ENCODE results near the gene CDKAL1.
A peak's percentile ranks its signal among the peaks of the same experiment; 100 is the strongest.
"Not testable (repeated sequence)": the region's sequence is repeated elsewhere in the genome, so short reads cannot be mapped to it uniquely, and the experiment has no call there.

CDKAL1 gene

DNA sequence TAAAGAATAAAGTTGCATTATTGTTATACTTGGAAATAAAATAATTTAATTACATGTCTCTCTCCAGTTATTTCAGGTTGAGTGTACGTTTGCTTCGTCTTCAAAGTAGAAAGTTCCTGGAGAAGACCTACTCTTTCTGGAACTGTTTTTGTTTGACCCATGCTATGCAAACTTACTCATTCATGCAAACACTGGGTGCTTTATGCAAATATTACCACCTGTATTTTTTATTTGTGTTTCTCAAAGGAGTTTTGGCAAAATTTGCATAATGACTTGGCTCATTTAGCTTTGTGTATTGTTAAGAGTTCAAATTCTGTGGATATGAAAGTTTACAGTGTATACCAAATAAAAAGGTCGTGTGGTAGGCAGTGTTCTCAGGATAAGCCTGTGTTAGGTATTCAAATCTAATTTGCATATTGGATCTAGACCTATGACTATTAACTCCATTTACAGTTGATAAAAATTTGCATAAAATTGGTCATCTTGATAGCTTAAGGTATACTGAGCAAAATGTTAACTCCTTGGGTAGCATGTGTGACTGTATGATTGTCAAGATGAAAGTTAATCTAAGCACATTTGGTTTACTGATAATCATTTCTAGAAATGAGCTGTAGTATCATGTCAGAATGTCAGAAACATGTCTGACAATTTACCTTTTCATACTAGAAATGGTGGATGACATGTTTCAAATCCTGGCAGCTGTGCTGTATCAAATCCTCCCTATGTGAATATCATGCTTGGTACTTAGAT lies 65.2 kb downstream of the CDKAL1 start:
- no peak for DNase-seq

DNA sequence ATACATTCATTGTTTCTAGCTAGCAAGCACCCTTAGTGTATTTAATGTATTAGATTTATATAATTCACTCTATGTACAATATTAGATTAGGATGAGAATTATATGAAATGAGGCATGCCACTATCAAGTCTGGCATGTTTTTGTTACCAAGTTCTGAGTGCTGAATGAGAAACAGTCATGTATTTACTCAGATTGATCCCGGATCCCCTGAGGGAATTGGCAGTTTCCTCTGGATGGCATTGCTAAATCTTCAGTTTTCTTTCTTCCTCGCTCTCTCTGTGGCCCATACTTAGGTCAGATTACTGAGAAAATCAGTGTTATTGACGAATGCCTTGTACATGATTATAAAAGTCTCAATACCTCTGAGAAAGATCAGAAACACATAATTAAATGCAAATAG lies 66.6 kb downstream of the CDKAL1 start:
- no peak for DNase-seq

DNA sequence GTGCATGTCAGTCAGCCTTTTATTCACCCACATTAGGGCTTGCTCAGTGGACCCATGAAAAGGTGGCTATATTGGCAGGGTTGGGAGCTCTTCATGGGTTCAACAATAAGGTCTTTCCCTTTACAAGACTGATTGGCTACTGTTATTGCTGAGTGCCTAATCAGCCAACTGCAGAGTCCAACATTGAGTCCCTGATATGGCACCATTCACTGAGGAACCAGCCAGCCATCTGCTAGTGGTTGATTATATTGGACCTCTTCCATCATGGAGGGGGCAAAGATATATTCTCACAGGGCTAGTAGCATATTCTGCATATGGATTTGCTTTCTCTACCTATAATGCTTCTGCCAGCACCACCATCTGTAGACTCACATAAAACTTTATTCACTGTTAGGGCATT lies 69.9 kb downstream of the CDKAL1 start:
- no peak for DNase-seq

DNA sequence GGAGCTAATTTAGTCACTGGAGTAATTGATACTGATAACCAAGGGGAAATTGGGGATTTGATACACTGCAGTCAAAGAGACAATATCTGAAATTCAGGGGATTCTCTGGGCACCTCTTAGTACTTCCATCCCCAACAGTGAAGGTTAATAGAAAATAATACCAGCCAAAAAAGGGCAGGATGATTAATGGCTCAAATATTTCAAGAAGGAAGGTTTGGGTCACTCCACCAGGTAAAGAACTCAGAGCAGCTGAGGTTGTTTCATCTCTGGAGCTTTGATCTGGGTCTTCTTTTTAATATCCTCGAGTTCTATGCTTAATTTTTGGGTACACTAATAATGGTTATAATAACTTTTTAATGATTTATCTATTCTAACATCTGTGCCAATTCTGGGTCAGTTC lies 70.8 kb downstream of the CDKAL1 start:
- no peak for DNase-seq

GRCh38 chr6:20605581-20605980 lies 71.3 kb downstream of the CDKAL1 start:
- DNase-seq: peak; percentile 8

GRCh38 chr6:20606831-20607230 lies 72.6 kb downstream of the CDKAL1 start:
- no peak for DNase-seq

- DNase-seq: no peak
Observed at GRCh38 chr6:20608356-20608755, 74.1 kb downstream of the CDKAL1 start.

DNA sequence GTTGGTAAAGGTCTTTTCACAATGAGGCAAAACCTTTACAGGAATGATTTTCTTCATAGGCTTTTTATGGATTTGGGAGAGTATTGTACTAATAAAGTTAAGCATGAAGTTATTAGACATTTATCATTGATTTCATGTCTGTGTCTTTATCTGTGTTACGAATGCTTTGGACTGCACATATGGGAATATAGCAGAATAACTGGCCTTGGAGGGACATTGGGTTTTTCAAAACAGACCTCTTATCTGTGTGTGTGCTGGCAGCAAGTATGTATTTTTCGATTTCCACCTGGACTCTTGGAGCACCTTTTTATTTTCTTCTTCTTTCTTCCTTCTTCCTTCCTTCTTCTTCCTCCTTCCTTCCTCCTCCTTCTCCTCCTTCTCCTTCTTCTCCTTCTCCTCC lies 74.6 kb downstream of the CDKAL1 start:
- no peak for DNase-seq

- not testable (repeated sequence) for DNase-seq
Observed at GRCh38 chr6:20609924-20610323, 75.7 kb downstream of the CDKAL1 start.

- DNase-seq: peak; percentile 45
Observed at GRCh38 chr6:20610636-20611370, 76.5 kb downstream of the CDKAL1 start.

DNA sequence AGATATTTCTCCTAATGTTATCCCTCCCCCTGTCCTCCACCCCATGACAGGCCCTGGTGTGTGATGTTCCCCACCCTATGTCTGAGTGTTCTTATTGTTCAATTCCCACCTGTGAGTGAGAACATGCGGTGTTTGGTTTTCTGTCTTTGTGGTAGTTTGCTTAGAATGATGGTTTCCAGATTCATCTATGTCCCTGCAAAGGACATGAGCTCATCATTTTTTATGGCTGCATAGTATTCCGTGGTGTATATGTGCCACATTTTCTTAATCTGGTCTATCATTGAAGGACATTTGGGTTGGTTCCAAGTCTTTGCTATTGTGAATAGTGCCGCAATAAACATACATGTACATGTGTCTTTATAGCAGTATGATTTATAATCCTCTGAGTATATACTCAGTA lies 83.3 kb downstream of the CDKAL1 start:
- not testable (repeated sequence) for DNase-seq

DNA sequence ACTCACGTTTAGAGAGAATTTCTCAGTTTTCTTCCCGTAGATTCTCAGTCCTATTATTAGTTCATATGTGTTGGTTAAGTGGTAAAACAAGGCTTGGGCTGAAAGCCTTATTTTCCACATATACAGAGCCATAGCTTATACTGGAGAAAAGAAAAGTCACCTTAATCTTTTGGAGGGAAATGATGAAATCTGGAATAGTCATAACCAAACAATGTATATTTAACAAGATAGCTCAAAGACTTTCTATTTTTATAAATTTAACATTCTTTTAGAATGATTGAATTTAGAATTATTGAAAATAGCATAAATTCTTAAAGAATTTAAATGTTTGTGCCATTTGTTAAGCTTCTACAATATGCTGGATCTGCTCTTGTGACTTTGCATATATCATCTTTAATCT lies 85.8 kb downstream of the CDKAL1 start:
- DNase-seq: peak; percentile 75

GRCh38 chr6:20623761-20624160 lies 89.5 kb downstream of the CDKAL1 start:
- no peak for DNase-seq

- no peak for DNase-seq
Observed at GRCh38 chr6:20626165-20626564, 91.9 kb downstream of the CDKAL1 start.

GRCh38 chr6:20629509-20629908 lies 95.3 kb downstream of the CDKAL1 start:
- DNase-seq: no peak

- no peak for DNase-seq
Observed at GRCh38 chr6:20630136-20630535, 95.9 kb downstream of the CDKAL1 start.

DNA sequence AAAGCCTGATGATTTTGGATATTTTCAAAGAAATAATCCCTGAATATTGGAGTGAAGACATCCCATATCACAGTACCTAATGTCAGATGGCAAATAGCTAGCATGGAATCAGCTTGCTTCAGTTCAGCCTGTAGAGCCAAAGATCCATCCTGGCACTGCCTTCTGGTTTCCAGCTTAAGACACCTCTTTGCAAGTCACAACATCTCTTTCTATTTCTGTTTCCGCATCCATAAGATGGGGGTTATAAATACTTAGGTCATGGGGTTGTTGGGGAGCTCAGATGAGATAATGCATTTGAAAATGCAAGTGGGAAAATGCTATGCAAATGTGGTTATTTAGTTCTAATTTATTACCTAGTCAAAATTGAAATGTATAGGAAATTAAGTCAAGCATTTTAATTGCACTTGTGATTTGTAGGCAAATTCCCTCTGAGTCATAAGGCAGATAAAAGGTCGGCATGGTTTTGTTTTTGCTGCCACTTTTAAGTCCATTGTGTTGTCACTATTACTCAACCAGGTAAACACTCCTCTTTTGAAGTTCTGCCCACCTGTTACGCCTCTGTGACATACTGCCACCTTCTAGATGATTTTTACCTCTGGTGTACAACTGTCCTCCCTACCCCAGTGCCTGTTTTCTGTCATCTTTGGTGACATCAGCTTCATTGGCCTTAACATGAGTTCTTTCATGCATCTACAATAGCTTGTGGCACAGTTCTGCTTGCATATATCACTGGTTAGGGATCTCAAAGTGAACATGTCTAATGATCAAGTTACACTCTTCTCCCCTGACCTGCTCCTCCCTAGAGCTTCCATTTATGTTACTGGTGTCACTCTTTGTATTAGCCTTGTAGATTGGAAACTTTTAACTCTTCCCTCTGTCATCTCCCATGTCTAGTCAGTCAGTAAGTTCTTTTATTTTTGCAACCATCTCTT lies 96.6 kb downstream of the CDKAL1 start:
- DNase-seq: no peak

DNA sequence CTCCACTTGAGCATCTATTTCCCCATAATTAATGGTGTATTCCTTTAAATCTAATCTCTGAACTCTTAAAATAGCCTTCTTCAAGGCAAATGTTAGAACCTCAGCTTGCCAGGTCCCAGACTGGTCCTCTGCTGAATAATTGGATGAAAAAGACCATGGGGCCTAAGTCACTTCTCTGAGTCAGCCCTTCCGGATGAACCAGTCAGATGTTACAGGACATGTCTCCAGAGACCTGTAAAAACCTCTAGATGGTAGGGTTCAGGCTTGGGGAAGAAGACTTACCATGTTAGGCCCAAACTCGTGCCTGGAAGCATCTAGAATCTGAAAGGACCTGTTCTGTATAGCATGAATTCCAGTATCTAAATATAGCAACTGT lies 97.3 kb downstream of the CDKAL1 start:
- DNase-seq: peak; percentile 30

GRCh38 chr6:20632696-20633095 lies 98.4 kb downstream of the CDKAL1 start:
- DNase-seq: no peak

DNA sequence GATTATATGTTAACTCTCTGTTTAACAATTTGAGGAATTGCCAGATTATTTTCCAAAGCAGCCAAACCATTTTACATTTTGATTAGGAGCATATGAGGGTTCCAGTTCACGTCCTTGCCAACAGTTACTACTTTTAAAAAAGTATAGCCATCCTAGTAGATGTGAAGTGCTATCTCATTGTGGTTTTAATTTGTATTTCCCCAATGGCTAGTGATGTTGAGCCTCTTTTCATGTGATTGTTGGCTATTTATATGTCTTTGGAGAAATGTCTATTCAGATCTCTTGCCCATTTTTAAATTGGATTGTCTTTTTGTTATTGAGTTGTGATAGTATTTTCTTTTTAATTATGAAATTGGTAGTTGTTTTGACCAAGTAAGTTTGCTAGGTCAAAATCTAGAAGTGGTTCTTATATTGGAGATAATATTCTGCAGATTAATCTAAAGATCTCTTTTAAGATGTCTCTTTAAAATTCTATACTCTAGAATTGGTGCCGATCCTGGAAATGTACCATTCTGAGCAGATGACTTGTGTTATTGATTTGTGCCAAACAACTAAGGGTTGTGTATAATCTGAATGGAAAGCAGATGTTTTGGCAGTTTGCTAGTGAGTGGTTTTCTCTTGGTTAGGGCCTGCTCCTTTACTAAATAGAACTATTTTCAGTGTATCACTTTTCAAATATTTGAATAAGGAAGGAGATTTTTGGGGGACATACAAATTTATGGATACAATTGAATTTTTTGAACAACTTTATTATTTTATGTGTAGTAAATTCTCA lies 99.5 kb downstream of the CDKAL1 start:
- DNase-seq: no peak

- DNase-seq: no peak
Observed at GRCh38 chr6:20639161-20639560, 104.9 kb downstream of the CDKAL1 start.

GRCh38 chr6:20640181-20640580 lies 105.9 kb downstream of the CDKAL1 start:
- no peak for DNase-seq

All from fibroblast of skin of back (primary cell).